GM18907 (cell line): Measurements from ENCODE around the gene TMEM92.

Source experiments
- ATAC-seq: cut with Tn5 transposase; IDR thresholded peaks from one replicate; pipeline ENCODE4 v1.9.1; 2021; ENCODE audit warnings: mild to moderate bottlenecking, moderate library complexity; ENCODE audit not compliant: unreplicated experiment

TMEM92 gene

DNA sequence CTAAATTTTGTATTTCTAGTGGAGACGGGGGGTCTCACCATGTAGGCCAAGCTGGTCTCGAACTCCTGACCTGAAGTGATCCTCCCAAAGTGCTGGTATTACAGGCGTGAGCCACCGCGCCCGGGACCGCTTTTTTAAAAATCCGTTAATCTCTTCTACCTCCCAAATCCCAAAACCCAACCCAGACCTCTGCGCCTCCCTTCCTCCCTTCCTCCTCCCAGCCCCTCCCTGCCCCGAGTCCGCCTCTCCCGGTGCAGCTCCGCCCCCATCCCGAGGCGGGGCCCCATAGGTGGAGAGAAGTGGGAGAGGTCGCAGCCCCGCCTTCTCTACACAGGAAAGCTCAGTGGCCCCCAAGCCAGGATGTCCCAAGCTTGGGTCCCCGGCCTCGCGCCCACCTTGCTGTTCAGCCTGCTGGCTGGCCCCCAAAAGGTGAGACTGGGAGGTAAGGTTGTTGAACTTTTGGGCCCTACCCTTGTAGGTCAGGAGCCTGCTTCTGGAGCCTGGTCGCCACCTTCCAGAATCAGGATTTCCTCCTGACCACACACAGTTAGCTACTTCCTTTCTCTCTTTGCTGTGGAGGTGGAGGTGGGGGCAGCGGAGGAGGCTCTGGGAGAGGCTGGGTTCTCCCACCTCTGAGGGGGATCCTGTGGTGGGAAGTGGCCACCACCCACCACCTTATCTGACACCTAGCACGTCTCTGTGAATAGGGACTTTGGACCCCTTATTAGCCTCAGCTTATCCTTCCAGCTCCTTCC, at the start of gene TMEM92:
TSS of gene TMEM92 (plus strand) at position 325 of the 755 bp plus-strand sequence. CDS start at position 361, 36 bp downstream.
- no peak for ATAC-seq

DNA sequence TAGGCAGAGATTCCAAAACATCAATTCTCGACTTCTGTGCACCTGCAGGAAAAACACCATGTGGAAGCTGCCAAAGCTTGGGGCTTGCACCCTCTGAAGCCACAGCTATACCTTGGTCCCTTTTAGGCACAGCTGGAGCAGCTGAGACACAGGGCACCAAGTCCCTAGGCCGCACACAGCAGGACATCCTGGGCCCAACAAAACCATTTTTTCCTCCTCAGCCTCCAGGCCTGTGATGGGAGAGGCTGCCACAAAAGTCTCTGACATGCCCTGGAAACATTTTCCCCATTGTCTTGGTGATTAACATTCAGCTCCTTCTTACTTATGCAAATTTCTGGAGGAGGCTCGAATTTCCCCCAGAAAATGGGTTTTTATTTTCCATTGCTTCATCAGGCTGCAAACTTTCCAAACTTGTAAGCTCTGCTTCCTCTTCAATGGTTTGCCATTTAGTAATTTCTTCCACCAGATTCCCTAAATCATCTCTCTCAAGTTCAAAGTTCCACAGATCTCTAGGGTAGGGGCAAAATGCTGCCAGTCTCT, 48.5 kb upstream of the TMEM92 start:
- no peak for ATAC-seq

DNA sequence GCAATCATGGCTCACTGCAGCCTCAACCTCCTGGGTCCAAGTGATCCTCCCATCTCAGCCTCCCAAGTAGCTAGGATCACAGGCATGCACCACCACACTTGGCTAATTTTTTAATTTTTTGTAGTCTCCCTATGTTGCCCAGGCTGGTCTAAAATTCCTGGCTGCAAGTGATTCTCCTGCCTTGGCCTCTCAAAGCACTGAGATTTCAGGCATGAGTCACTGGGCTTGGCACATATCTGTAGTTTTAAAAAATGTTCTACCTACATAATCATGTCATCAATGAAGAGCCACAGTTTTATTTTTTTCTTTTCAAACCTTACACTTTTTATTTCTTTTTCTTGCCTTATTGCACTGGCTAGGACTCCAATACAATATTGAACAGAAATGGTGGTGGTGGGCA, 39.7 kb upstream of the TMEM92 start:
- ATAC-seq, result no peak

DNA sequence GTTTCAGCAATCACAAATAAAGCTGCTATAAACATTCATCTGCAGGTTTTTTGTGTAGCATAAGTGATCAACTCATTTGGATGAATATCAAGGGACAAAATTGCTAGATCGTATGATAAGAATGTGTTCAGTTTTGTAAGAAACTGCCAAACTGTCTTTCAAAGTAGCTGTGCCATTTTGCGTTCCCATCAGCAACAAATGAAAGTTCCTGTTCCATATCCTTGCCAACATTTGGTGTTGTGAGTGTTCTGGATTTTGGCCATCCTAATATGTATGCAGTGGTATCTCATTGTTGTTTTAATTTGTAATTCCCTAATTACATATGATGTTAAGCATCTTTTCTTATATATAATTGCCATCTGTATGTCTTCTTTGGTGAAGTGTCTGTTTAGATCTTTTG, 36.4 kb upstream of the TMEM92 start:
- ATAC-seq, result no peak

DNA sequence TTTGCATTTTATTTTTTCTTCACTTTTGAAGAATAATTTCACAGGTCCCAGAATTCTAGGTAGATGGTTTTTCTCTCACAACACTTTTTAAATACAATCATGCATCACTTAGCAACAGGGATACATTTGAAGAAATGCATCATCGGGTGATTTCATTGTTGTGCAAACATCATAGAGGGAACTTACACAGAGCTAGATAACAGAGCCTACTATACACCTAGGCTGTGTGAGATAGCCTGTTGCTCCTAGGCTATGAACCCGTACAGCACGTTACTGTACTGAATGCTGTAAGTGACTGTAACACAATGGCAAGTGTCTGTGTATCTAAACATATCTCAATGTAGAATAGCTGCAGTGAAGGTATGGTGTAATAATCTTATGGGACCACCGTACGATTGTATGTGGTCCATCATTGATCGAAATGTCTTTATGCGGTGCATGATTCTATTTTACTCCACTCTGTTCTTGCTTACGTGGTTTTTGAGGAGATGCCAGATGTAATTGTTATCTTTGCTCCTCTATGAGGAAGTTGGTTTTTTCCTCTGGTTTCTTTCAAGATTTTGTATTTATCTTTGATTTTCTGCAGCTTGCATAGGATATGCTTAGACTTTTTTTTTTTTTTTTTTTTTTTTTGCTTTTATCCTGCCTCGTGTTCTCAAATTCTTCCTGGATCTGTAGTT, 35.5 kb upstream of the TMEM92 start:
- no peak for ATAC-seq

GRCh38 chr17:50239937-50240336, 34.3 kb upstream of the TMEM92 start:
- ATAC-seq, result no peak

GRCh38 chr17:50240851-50241250, 33.4 kb upstream of the TMEM92 start:
- no peak for ATAC-seq

DNA sequence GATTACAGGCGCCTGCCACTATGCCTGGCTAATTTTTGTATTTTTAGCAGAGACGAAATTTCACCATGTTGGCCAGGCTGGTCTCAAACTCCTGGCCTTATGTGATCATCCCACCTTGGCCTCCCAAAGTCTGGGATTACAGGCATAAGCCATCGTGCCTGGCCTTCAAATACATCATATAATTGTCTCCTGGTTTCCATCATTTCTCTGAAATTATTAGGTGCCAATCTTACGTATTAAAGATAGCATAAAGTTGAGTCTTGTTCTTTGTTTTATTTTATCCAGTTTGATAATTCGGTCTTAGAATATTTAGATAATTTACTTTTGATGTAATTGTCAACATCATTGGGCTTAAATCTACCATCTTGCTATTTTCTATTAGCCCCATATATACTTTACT, 32.8 kb upstream of the TMEM92 start:
- no peak for ATAC-seq

DNA sequence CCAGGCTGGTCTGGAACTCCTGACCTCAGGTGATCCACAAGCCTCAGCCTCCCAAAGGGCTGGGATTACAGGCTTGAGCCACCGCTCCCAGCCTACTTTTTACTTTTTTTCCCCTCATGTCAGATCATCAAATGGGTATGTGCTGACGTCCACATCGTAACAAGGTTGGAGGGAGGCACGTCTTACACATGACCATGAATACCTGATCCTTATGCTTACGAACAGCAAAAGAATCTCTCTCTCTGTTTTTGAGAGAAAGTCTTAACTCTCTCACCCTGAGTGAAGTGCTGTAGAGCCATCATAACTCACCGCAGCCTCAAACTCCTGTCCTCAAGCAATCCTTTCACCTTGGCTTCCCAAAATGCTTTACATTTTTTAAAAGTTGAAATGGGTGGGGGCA, 29.5 kb upstream of the TMEM92 start:
- no peak for ATAC-seq

- no peak for ATAC-seq
Observed at GRCh38 chr17:50248255-50248654, 26.0 kb upstream of the TMEM92 start.

- ATAC-seq, result no peak
Observed at GRCh38 chr17:50252781-50253180, 21.5 kb upstream of the TMEM92 start.

- ATAC-seq, result no peak
Observed at GRCh38 chr17:50255766-50256635, 18.3 kb upstream of the TMEM92 start.

GRCh38 chr17:50256826-50257618, 17.2 kb upstream of the TMEM92 start:
- no peak for ATAC-seq

DNA sequence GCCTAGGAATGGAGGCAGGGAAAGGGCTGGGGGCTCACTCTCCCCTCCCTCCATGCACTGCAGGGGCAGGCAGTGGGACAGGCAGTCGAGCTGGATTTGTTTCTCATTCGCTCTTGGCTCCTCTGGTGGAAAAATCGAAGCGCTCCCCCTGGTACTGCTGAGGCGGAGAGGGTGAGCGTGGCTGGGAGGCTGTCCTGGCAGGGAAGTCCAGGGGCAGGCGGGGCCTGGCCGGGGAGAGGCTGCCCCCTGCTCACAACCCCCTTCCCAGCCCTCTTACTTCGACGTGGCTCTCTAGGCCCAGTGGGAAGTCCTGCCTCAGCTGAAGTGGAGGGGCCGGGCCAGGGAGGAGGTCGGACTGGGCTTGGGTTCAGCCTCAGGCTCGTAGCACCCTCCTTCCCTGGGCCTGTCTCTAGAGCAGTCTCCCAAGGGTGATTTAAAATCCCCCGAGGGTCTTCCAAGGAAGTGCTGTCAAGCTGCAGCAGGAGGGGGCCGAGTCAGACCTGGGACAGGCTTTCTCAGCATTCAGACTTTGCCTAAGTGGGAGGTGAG, 16.5 kb upstream of the TMEM92 start:
- no peak for ATAC-seq

GRCh38 chr17:50258647-50259476, 15.4 kb upstream of the TMEM92 start:
- no peak for ATAC-seq

DNA sequence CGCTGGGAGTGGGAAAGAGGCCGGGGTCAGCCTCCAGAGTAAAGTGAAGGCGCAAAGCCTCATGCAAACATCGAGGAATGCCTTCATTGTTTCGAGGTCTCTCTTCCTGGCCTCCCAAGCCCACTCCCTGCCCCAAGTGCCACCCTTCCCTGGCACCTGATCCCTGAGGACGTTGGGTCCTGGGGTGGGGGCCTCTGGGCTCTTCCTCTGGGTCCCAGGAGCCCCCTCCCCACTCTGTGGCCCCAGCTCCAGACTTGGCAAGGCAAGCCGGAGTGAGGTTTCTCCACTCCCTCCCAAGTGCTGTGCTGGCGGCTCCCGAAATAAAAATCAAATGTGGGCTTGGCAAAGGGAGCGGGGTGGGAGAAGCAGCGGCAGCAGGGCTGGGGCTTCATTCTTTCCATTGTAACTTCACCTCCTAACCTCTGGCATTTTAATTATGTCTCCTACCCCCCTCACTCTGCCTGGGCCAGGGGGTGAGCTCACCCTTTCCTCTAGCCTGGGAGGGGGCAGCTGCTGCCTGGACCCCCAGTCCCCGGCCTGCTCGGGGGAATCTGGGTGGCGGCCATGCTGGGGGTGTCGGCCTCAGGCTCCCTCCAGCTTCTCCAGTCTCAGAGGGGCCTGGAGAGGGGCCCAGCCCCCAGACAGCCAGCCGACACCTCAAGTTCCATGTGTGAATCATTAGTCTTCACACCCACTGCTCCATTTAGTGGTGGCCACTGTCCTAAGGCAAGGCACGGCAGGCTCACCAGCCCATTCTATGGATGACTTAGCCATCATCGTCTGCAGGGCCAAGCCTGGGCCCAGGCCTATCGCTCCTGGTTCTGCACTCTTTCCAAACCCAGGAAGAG, 14.6 kb upstream of the TMEM92 start:
- ATAC-seq, result no peak

GRCh38 chr17:50260501-50260911, 13.8 kb upstream of the TMEM92 start:
- ATAC-seq, result no peak
